ENCODE measurements around the gene HRH2.
"Not testable (repeated sequence)": the region's sequence is repeated elsewhere in the genome, so short reads cannot be mapped to it uniquely, and the experiment has no call there.

The HRH2 gene, protein sequence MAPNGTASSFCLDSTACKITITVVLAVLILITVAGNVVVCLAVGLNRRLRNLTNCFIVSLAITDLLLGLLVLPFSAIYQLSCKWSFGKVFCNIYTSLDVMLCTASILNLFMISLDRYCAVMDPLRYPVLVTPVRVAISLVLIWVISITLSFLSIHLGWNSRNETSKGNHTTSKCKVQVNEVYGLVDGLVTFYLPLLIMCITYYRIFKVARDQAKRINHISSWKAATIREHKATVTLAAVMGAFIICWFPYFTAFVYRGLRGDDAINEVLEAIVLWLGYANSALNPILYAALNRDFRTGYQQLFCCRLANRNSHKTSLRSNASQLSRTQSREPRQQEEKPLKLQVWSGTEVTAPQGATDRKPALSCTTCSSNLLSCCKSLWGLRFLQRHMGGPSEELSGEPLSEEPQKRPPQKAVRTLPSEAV

DNA sequence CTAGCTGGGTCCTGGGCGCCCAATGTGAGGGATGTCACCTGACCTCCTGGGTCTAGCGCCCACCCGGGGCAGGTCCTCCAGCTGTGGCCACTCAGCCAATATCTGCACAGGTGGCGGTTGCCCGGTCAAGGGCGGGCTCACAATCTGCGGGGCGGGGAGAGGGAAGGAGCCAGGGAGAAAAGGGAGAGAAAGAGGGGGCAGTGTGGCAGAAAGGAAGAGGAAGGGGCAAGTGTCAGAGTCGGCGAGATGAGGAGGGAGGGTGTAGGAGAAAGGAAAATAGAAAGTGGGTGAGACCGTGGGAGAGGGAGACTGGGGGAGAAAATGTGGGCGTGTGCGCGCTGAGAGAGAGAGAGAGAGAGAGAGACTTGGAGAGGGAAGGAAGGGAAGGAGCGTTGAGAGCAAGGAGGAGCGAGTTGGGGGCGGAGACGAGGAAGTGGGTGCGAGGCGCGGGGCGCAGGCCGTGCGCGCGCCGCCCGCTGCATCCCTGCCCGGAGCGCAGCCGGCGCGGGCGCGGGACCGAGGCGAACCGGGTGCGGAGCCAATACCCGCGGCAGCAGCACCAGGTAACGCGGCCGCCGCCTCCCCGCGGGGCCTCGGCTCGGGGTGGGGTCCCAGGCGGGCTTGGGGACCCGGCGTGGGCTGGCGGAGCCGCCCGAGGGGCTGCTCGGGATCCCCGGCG is at the start of gene HRH2:
TSS of gene HRH2 (plus strand) at position 479 of the 679 bp plus-strand sequence. CDS start 25,163 bp downstream, outside the sequence.
- peak within 1 kb of the TSS; percentile 90 for H3K27ac Mint-ChIP-seq
- H3K4me1 Mint-ChIP-seq: peaks cover 83% of the 10 kb centered on the region
- H3K9me3 Mint-ChIP-seq: no peaks in the 10 kb centered on the region

GRCh38 chr5:175609526-175609925 is 48.3 kb upstream of the HRH2 start:
- Mint-ChIP-seq H3K36me3 (no peaks in the 10 kb centered on the region), H3K27me3 (no peaks in the 10 kb centered on the region), H3K27ac (no peak overlapping the region), H3K4me3 (no peak overlapping the region), H3K9me3 (no peaks in the 10 kb centered on the region), H3K4me1 (peaks cover 31% of the 10 kb centered on the region)

More for the DNA sequence above, at the start of gene HRH2:
- peaks cover 4% of the 10 kb centered on the region for H3K36me3 Mint-ChIP-seq
- peak within 1 kb of the TSS; percentile 93 for H3K4me3 Mint-ChIP-seq
- H3K27me3 Mint-ChIP-seq: no peaks in the 10 kb centered on the region

DNA sequence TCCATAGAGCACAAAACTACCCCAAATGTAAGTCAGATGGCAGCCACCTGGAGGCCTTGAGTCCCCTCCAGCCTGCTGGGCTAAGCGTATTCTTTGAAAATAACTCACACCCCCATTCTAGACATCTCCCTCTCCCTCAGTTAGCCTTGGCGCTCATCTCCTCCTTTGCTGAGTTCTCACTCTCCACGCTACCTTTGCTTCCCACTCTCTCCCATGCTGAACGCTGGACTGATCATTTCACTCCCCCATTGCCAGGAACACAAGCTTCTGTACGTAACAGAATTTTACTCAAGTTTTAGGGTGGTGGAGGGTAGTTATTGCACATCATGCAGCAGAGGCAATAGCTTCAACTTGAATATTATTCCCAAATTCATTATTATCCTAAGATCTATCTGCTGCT is 47.5 kb upstream of the HRH2 start:
- Mint-ChIP-seq H3K27ac (no peak overlapping the region), H3K27me3 (no peaks in the 10 kb centered on the region), H3K36me3 (no peaks in the 10 kb centered on the region), H3K9me3 (no peaks in the 10 kb centered on the region), H3K4me3 (no peak overlapping the region), H3K4me1 (peaks cover 29% of the 10 kb centered on the region)

DNA sequence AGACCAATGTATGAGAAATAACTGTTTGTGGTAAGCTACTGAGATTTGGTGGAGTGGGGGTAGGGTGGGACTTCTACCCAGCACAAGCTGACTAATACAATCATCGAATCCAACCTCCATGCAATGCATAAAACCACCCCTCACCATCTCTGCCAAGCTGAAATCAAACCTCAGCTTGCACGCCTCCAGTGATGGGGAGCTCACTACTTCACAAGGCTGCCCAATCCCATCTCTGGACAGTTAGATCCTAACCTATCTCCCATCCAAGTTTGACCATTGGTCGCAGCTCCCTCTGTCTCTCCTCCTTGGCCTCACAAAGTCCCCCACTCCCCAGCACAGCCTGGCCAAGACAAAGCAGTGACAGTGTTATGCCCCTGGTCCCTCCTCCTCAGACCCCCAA is 47.0 kb upstream of the HRH2 start:
- Mint-ChIP-seq H3K9me3 (no peaks in the 10 kb centered on the region), H3K27ac (no peak overlapping the region), H3K36me3 (no peaks in the 10 kb centered on the region), H3K27me3 (no peaks in the 10 kb centered on the region), H3K4me1 (peaks cover 30% of the 10 kb centered on the region), H3K4me3 (no peak overlapping the region)

- no peaks in the 10 kb centered on the region for H3K9me3 Mint-ChIP-seq
- H3K27me3 Mint-ChIP-seq: no peaks in the 10 kb centered on the region
- no peaks in the 10 kb centered on the region for H3K36me3 Mint-ChIP-seq
- no peak overlapping the region for H3K27ac Mint-ChIP-seq
- H3K4me1 Mint-ChIP-seq: peaks cover 35% of the 10 kb centered on the region
- H3K4me3 Mint-ChIP-seq: no peak overlapping the region
These were observed 43.6 kb upstream of the HRH2 start for GRCh38 chr5:175614223-175614815.

DNA sequence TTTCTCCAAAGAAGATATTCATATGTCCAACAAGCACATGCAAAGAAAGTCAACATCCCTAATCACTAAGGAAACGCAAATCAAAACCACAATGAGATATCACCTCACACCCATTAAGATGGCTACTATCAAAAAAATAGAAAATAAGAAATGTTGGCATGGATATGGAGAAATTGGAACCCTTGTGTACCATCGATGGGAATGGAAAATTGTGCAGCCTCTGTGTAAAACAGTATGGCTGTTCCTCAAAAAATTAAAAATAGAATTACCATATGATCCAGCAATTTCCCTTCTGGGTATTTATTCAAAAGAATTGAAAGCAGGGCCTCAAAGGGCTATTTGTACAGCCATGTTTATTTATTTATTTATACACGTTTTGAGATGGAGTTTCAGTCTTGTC is 43.0 kb upstream of the HRH2 start:
- Mint-ChIP-seq H3K27me3 (no peaks in the 10 kb centered on the region), H3K4me1 (peaks cover 29% of the 10 kb centered on the region), H3K4me3 (no peak overlapping the region), H3K27ac (no peak overlapping the region), H3K36me3 (no peaks in the 10 kb centered on the region), H3K9me3 (no peaks in the 10 kb centered on the region)

DNA sequence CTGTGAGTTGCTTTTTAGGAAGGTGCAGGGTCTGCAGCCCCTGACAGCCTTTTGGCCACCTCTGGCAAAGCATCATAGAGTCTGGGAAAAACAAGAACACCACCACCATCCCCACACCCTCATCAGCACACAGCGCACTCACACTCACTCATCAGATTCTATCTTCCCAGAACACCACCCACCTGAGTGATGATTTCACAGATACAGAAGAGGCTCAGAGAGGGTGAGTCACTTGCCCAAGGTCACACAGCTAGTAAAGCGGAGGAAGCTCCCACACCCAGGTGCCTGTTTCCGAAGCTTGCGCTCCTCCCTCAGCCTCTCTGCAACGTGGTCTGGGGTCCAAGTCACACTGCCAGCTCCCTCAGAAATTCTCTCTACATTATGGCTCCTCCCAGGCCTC is 41.8 kb upstream of the HRH2 start:
- no peaks in the 10 kb centered on the region for H3K9me3 Mint-ChIP-seq
- H3K27me3 Mint-ChIP-seq: no peaks in the 10 kb centered on the region
- no peak overlapping the region for H3K4me3 Mint-ChIP-seq
- H3K27ac Mint-ChIP-seq: no peak overlapping the region
- H3K36me3 Mint-ChIP-seq: no peaks in the 10 kb centered on the region
- peaks cover 24% of the 10 kb centered on the region for H3K4me1 Mint-ChIP-seq

GRCh38 chr5:175616527-175616926 is 41.3 kb upstream of the HRH2 start:
- H3K4me3 Mint-ChIP-seq, H3K27me3 Mint-ChIP-seq, H3K36me3 Mint-ChIP-seq, H3K27ac Mint-ChIP-seq, H3K9me3 Mint-ChIP-seq: not testable (repeated sequence)
- H3K4me1 Mint-ChIP-seq: peaks cover 24% of the 10 kb centered on the region

DNA sequence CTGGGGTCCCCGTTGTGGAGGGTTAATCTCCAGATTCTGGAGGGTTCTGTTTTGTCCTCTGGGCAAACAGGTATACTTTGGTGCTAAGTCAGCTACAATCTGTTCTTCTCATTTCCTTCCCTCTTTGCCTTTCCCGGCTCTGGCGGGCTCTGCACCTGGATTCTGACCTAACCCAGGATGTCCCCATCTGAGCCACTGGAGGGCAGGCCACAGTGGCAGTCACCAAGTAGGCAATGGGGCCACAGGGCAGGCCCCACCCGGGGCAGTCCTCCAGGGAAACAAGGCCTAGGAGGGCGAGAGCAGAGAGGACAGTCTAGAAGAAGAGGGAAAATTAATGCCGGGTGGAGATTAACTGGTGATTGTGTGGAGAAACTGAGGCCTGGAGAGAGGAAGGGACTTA is 40.4 kb upstream of the HRH2 start:
- no peaks in the 10 kb centered on the region for H3K27me3 Mint-ChIP-seq
- H3K36me3 Mint-ChIP-seq: no peaks in the 10 kb centered on the region
- peaks cover 24% of the 10 kb centered on the region for H3K4me1 Mint-ChIP-seq
- no peaks in the 10 kb centered on the region for H3K9me3 Mint-ChIP-seq
- H3K4me3 Mint-ChIP-seq: no peak overlapping the region
- H3K27ac Mint-ChIP-seq: no peak overlapping the region

DNA sequence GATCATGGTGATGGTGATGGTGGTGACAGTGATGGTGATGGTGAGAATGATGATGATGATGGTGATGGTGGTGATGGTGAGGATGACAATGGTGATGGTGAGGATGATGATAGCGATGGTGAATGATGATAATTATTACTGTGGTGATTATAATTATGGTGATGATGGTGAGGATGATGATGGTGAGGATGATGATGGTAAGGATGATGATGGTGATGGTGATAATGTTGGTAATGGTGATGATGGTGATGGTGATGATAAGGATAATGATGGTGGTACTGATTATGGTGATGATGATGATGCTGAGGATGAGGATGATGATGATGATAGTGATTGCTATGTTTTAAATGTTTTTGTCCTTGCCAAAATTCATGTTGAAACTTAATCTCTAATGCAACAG is 37.3 kb upstream of the HRH2 start:
- no peak overlapping the region for H3K4me3 Mint-ChIP-seq

GRCh38 chr5:175621971-175622370 is 35.9 kb upstream of the HRH2 start:
- Mint-ChIP-seq H3K4me3 (no peak overlapping the region), H3K36me3 (peaks cover 2% of the 10 kb centered on the region), H3K27me3 (no peaks in the 10 kb centered on the region), H3K4me1 (peaks cover 4% of the 10 kb centered on the region), H3K9me3 (peaks cover 4% of the 10 kb centered on the region), H3K27ac (no peak overlapping the region)

More for the DNA sequence above, 37.3 kb upstream of the HRH2 start:
- Mint-ChIP-seq H3K36me3 (peaks cover 2% of the 10 kb centered on the region), H3K27me3 (no peaks in the 10 kb centered on the region), H3K4me1 (peaks cover 15% of the 10 kb centered on the region), H3K27ac (no peak overlapping the region), H3K9me3 (peaks cover 3% of the 10 kb centered on the region)

- Mint-ChIP-seq H3K27ac (no peak overlapping the region), H3K27me3 (no peaks in the 10 kb centered on the region), H3K36me3 (peaks cover 2% of the 10 kb centered on the region), H3K4me3 (no peak overlapping the region), H3K9me3 (peaks cover 4% of the 10 kb centered on the region), H3K4me1 (no peaks in the 10 kb centered on the region)
These were observed 34.8 kb upstream of the HRH2 start for GRCh38 chr5:175623088-175623487.

DNA sequence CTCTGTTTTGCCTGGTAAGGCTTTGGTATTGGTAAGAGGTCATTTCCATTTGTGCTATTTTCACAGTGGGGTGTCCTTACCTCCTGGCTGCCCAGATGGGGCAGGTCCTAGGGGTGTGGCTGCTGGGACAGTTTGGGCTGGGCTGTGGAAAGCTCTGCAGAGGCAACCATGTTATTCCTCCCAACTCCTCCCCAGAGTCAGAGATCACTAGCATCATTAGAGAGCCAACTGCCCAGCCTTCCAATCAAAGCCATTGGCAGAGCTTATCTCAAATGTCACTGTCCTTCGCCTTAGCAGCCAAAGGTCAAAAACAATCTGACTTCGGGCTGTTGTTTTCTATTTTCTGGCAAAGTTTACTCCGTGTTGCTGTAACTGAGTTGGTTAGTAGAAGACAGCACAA is 33.6 kb upstream of the HRH2 start:
- peaks cover 4% of the 10 kb centered on the region for H3K9me3 Mint-ChIP-seq
- H3K36me3 Mint-ChIP-seq: peaks cover 2% of the 10 kb centered on the region
- H3K27ac Mint-ChIP-seq: no peak overlapping the region
- no peak overlapping the region for H3K4me3 Mint-ChIP-seq
- no peaks in the 10 kb centered on the region for H3K27me3 Mint-ChIP-seq
- H3K4me1 Mint-ChIP-seq: no peaks in the 10 kb centered on the region

GRCh38 chr5:175627005-175627404 is 30.9 kb upstream of the HRH2 start:
- no peak overlapping the region for H3K27ac Mint-ChIP-seq
- H3K36me3 Mint-ChIP-seq: peaks cover 4% of the 10 kb centered on the region
- H3K4me3 Mint-ChIP-seq: no peak overlapping the region
- no peaks in the 10 kb centered on the region for H3K4me1 Mint-ChIP-seq
- H3K9me3 Mint-ChIP-seq: peaks cover 12% of the 10 kb centered on the region
- no peaks in the 10 kb centered on the region for H3K27me3 Mint-ChIP-seq

DNA sequence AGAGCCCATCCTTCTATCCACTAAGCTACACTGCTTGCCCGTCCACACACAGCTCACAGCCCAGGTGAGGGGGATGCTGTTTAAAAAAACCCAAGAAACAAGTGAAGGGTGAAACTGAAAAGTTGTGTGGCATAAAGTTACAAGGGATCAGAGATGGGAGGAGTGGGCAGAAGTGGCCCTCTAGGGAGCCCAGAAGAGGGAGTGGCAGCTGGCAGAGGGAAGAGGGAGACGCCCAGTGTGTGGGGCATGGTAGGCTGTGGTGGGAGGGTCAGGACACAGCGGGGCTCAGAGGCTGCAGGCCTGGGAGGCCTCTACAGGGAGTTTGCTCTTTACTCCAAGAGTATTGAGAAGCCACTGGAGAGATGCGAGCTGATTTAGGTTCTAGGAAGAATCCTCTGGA is 30.1 kb upstream of the HRH2 start:
- Mint-ChIP-seq H3K27me3 (no peaks in the 10 kb centered on the region), H3K4me1 (no peaks in the 10 kb centered on the region), H3K4me3 (no peak overlapping the region), H3K36me3 (peaks cover 4% of the 10 kb centered on the region), H3K27ac (no peak overlapping the region), H3K9me3 (peaks cover 12% of the 10 kb centered on the region)

DNA sequence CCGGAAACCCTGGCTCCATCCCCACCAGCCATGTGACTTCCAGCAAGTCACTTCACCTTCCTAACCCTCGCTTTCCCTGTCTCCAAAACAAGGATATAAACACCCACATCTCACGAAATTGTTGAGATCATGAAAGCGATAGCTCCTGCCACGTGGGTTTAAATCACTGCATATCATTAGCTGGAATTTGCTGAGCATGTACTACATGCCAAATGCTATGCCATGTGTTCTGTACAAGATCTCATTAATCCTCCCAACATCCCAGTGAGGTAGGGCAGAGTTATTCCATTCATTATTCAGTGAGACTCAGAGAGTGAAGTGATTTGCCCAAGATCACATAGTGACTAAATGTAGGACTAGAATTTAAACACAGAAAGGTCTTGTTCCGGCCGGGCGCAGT is 29.2 kb upstream of the HRH2 start:
- peaks cover 4% of the 10 kb centered on the region for H3K36me3 Mint-ChIP-seq
- H3K27me3 Mint-ChIP-seq: no peaks in the 10 kb centered on the region
- H3K4me3 Mint-ChIP-seq: no peak overlapping the region
- H3K4me1 Mint-ChIP-seq: no peaks in the 10 kb centered on the region
- H3K27ac Mint-ChIP-seq: no peak overlapping the region
- peaks cover 12% of the 10 kb centered on the region for H3K9me3 Mint-ChIP-seq

Measured in activated naive CD4-positive, alpha-beta T cell treated with anti-CD3 and anti-CD28 coated beads, Interleukin-2, amount 50 U/mL, for 24 hours (primary cell).